GM23248 (cell line): Measurements from ENCODE around the gene RSPH10B.
"Not testable (repeated sequence)": the region's sequence is repeated elsewhere in the genome, so short reads cannot be mapped to it uniquely, and the experiment has no call there.

Source experiments
- EZH2 ChIP-seq: fragments of 200-600 bp; sonication (generic); IDR thresholded peaks from 2 replicates; pipeline ENCODE4 v1.6.1; 2018; ENCODE audit warnings: antibody characterized with exemption, mild to moderate bottlenecking; ENCODE audit not compliant: insufficient read depth, poor library complexity, severe bottlenecking
- EZH2phosphoT487 ChIP-seq: fragments of 200-600 bp; sonication (generic); IDR thresholded peaks from 2 replicates; pipeline ENCODE4 v1.6.1; 2018; ENCODE audit warnings: antibody characterized with exemption, moderate library complexity, mild to moderate bottlenecking, low read depth; ENCODE audit not compliant: insufficient read depth

- not testable (repeated sequence) for TF ChIP-seq EZH2, EZH2phosphoT487
Observed at GRCh38 chr7:5979680-5980314, 9.3 kb upstream of the RSPH10B start.
